D721Med (cell line): ENCODE measurements around the gene RALGPS1.

Experiments used
- DNase-seq: peaks from one replicate; pipeline ENCODE4 v3.0.0; 2011; ENCODE audit warnings: low spot score; ENCODE audit not compliant: insufficient read length
- FAIRE-seq: peaks from 2 replicates; lab custom pipeline; 2011; peaks lifted over from hg19 to GRCh38; lab: Jason Lieb, UNC
- CTCF ChIP-seq: IDR thresholded peaks from 2 replicates; pipeline ENCODE4 v1.5.1; 2012; ENCODE audit warnings: mild to moderate bottlenecking, control low read depth; ENCODE audit not compliant: insufficient read depth; ENCODE audit errors: missing control alignments

Gene RALGPS1

GRCh38 chr9:127262602-127263001 is 348.0 kb downstream of the RALGPS1 start:
- TF ChIP-seq CTCF = no peak
- FAIRE-seq (no peak), DNase-seq (no peak)

- no peak for TF ChIP-seq CTCF
- FAIRE-seq (no peak), DNase-seq (no peak)
These were observed 348.7 kb downstream of the RALGPS1 start for GRCh38 chr9:127263237-127263636.

GRCh38 chr9:127263664-127264063 is 349.1 kb downstream of the RALGPS1 start:
- DNase-seq (no peak), FAIRE-seq (no peak)
- no peak for TF ChIP-seq CTCF

- no peak for TF ChIP-seq CTCF
These were observed 350.1 kb downstream of the RALGPS1 start, which contains the start of gene GARNL3 for GRCh38 chr9:127264462-127265219. GARNL3 (plus strand) TSS chr9:127264774; CDS start chr9:127264878, 104 bp downstream.

GRCh38 chr9:127267793-127268525 is 353.4 kb downstream of the RALGPS1 start:
- TF ChIP-seq CTCF = no peak
- FAIRE-seq = no peak
- DNase-seq = no peak

More at GRCh38 chr9:127264462-127265219, 350.1 kb downstream of the RALGPS1 start, which contains the start of gene GARNL3:
- FAIRE-seq = no peak
- no peak for DNase-seq

GRCh38 chr9:127269449-127269848 is 354.9 kb downstream of the RALGPS1 start:
- no peak for FAIRE-seq
- no peak for DNase-seq
- TF ChIP-seq CTCF = no peak
